ENCODE measurements around the gene APOBEC2. TPM values are rescaled to one million over a fixed set of nuclear protein-coding genes. Genes with fewer than 3 reads are reported as not detected.

Gene APOBEC2
- total RNA-seq, 3 donors from 2014 or later = not detected

- DNase-seq (ENCODE audit: low spot score in 2 of 2) = no peak
- TF ChIP-seq POLR2A (IDR thresholded peaks at IDR 0.05) (no peak), CTCF (IDR thresholded peaks at IDR 0.05) (no peak), POLR2AphosphoS5 (IDR thresholded peaks at IDR 0.05) (no peak)
- no peak overlapping the region for H3K4me3 ChIP-seq
- H3K4me1 ChIP-seq = no peaks in the 10 kb centered on the region
- no peak overlapping the region for H3K27ac ChIP-seq
- intact Hi-C loops (cut with DNase I; ENCODE audit: low total_unique reads) = no loop called here
- no peaks in the 10 kb centered on the region for H3K36me3 ChIP-seq
- H3K27me3 ChIP-seq = no peaks in the 10 kb centered on the region
- no peaks in the 10 kb centered on the region for H3K9me3 ChIP-seq
These were observed 5.7 kb upstream of the APOBEC2 start for GRCh38 chr6:41047306-41047705.

- DNase-seq (ENCODE audit: low spot score in 2 of 2) = no peak
- Histone ChIP-seq H3K4me1 (no peaks in the 10 kb centered on the region), H3K27me3 (no peaks in the 10 kb centered on the region), H3K27ac (no peak overlapping the region), H3K9me3 (no peaks in the 10 kb centered on the region), H3K36me3 (no peaks in the 10 kb centered on the region), H3K4me3 (no peak overlapping the region)
- intact Hi-C loops (cut with DNase I; ENCODE audit: low total_unique reads) = no loop called here
- TF ChIP-seq POLR2AphosphoS5 (IDR thresholded peaks at IDR 0.05) (no peak), POLR2A (IDR thresholded peaks at IDR 0.05) (no peak), CTCF (IDR thresholded peaks at IDR 0.05) (no peak)
These were observed 5.0 kb upstream of the APOBEC2 start for GRCh38 chr6:41047745-41048732.

GRCh38 chr6:41049521-41049920, 3.5 kb upstream of the APOBEC2 start:
- Histone ChIP-seq H3K9me3 (no peaks in the 10 kb centered on the region), H3K4me3 (no peak overlapping the region), H3K27me3 (no peaks in the 10 kb centered on the region), H3K4me1 (no peaks in the 10 kb centered on the region), H3K36me3 (no peaks in the 10 kb centered on the region), H3K27ac (no peak overlapping the region)
- DNase-seq (ENCODE audit: low spot score in 2 of 2) = no peak
- intact Hi-C loops (cut with DNase I; ENCODE audit: low total_unique reads) = no loop called here
- TF ChIP-seq POLR2AphosphoS5 (IDR thresholded peaks at IDR 0.05) (no peak), POLR2A (IDR thresholded peaks at IDR 0.05) (no peak), CTCF (IDR thresholded peaks at IDR 0.05) (no peak)

- Histone ChIP-seq H3K36me3 (no peaks in the 10 kb centered on the region), H3K9me3 (no peaks in the 10 kb centered on the region), H3K4me1 (no peaks in the 10 kb centered on the region), H3K27me3 (no peaks in the 10 kb centered on the region), H3K27ac (no peak overlapping the region), H3K4me3 (no peak overlapping the region)
- no peak for TF ChIP-seq CTCF (IDR thresholded peaks at IDR 0.05)
- intact Hi-C loops (cut with DNase I; ENCODE audit: low total_unique reads) = no loop called here
- DNase-seq (ENCODE audit: low spot score in 2 of 2) = no peak
These were observed 3.0 kb upstream of the APOBEC2 start for GRCh38 chr6:41049955-41050354.

GRCh38 chr6:41050536-41050935, 2.5 kb upstream of the APOBEC2 start:
- Histone ChIP-seq H3K4me1 (no peaks in the 10 kb centered on the region), H3K27me3 (no peaks in the 10 kb centered on the region), H3K4me3 (no peak overlapping the region), H3K27ac (no peak overlapping the region), H3K9me3 (no peaks in the 10 kb centered on the region), H3K36me3 (no peaks in the 10 kb centered on the region)
- intact Hi-C loops (cut with DNase I; ENCODE audit: low total_unique reads) = no loop called here
- no peak for TF ChIP-seq POLR2A (IDR thresholded peaks at IDR 0.05)
- TF ChIP-seq POLR2AphosphoS5 (IDR thresholded peaks at IDR 0.05) = no peak
- TF ChIP-seq CTCF (IDR thresholded peaks at IDR 0.05) = no peak
- no peak for DNase-seq (ENCODE audit: low spot score in 2 of 2)

Data from breast epithelium (tissue), 4 donors.